Measurements from ENCODE around the gene OTOP2. TPM values are rescaled to one million over a fixed set of nuclear protein-coding genes. Genes with fewer than 3 reads are reported as not detected.

The OTOP2 gene
- total RNA-seq, 1 donor from 2014 or later: not detected

- no peak overlapping the region for H3K4me3 ChIP-seq (ENCODE audit: low read depth, low read length)
- no peak for DNase-seq (ENCODE audit: low read depth)
- H3K27me3 ChIP-seq (ENCODE audit: control insufficient read depth, insufficient read depth, low read length): peaks cover 62% of the 10 kb centered on the region
- no peak for TF ChIP-seq CTCF (IDR thresholded peaks at IDR 0.05; ENCODE audit: insufficient read depth, low read length, poor library complexity, severe bottlenecking)
- H3K36me3 ChIP-seq (ENCODE audit: control insufficient read depth, insufficient read depth, low read length): no peaks in the 10 kb centered on the region
These were observed 6.5 kb downstream of the OTOP2 start for GRCh38 chr17:74930535-74931036.

DNA sequence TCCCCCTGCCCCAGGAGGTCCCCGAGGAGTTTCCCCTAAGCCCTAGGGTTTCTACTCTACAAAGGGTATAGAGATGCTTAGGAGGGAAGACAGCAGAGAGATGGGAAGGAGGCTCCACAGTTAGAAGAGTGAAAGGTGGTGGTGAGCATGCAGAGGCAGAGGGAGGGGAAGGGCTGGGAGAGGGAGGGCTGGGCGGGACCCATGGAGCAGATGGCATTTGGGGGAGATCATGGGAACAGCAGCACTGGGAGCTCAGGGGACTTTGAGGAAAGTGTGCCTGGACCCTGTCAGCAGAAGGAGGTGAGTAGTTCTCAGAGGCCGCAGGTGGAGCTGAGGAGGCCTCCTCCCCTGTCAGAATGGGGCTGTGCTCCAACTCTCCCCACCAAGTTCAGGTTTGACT is 11.0 kb downstream of the OTOP2 start:
- H3K36me3 ChIP-seq (ENCODE audit: control insufficient read depth, insufficient read depth, low read length): no peaks in the 10 kb centered on the region
- H3K27me3 ChIP-seq (ENCODE audit: control insufficient read depth, insufficient read depth, low read length): peaks cover 70% of the 10 kb centered on the region
- no peak for TF ChIP-seq CTCF (IDR thresholded peaks at IDR 0.05; ENCODE audit: insufficient read depth, low read length, poor library complexity, severe bottlenecking)
- H3K4me3 ChIP-seq (ENCODE audit: low read depth, low read length): no peak overlapping the region
- no peak for DNase-seq (ENCODE audit: low read depth)

DNA sequence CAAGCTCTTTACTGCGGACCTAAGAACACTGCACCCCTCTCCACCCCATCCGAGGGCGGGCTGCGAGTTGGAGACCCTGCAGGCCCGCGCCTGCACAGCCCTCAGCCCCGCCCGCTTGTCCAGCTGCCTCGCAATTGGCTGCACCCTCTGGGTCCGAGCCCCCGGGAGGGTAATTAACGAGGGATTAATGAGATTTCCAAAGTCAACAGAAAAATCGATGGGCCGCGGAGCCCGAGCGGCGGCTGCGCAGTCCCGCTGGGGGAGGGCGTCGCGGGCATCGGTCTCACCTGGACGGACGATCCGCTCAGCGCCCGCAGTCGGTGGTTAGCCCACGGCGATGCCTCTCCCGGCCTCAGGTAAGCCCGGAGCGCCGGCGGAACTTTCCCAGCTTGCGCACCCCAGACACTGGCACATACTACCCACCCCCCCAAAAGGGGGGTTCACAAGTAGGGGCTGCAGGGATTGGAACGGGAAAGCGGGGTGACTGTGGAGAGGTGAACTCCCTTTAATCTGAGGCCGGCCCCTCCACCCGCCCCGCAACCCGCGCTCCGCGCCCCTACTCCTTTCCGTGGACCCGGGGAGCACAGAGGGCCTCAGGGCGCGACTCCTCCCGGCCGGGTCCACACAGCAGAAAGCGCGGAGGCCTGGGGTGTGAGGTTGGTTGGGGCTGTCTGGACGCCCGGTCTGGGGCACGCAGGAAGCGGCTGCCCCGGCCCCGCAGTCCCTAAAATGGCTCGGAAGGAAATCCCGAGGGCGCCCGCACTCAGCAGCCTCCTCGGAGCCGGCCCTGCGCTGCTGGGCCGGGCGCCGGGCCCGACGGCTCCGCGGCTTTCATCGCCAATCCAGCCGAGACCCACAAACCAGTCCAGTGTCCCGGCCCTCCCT is 11.8 kb downstream of the OTOP2 start, which contains the start of gene OTOP3:
OTOP3 (plus strand) TSS at position 314 of the 885 bp plus-strand sequence; CDS start at position 338, 24 bp downstream.
- peaks cover 72% of the 10 kb centered on the region for H3K27me3 ChIP-seq (ENCODE audit: control insufficient read depth, insufficient read depth, low read length)
- no peak for TF ChIP-seq CTCF (IDR thresholded peaks at IDR 0.05; ENCODE audit: insufficient read depth, low read length, poor library complexity, severe bottlenecking)
- no peaks in the 10 kb centered on the region for H3K36me3 ChIP-seq (ENCODE audit: control insufficient read depth, insufficient read depth, low read length)
- H3K4me3 ChIP-seq (ENCODE audit: low read depth, low read length): no peak within 1 kb of the TSS
- DNase-seq (ENCODE audit: low read depth): no peak

- no peak for TF ChIP-seq CTCF (IDR thresholded peaks at IDR 0.05; ENCODE audit: insufficient read depth, low read length, poor library complexity, severe bottlenecking)
These were observed 12.4 kb downstream of the OTOP2 start for GRCh38 chr17:74936470-74936799.

GRCh38 chr17:74937064-74938051 is 13.3 kb downstream of the OTOP2 start:
- Histone ChIP-seq H3K27me3 (ENCODE audit: control insufficient read depth, insufficient read depth, low read length) (peaks cover 77% of the 10 kb centered on the region), H3K4me3 (ENCODE audit: low read depth, low read length) (no peak overlapping the region), H3K36me3 (ENCODE audit: control insufficient read depth, insufficient read depth, low read length) (no peaks in the 10 kb centered on the region)
- DNase-seq (ENCODE audit: low read depth): no peak
- no peak for TF ChIP-seq CTCF (IDR thresholded peaks at IDR 0.05; ENCODE audit: insufficient read depth, low read length, poor library complexity, severe bottlenecking)

More at GRCh38 chr17:74936470-74936799, 12.4 kb downstream of the OTOP2 start:
- Histone ChIP-seq H3K36me3 (ENCODE audit: control insufficient read depth, insufficient read depth, low read length) (no peaks in the 10 kb centered on the region), H3K4me3 (ENCODE audit: low read depth, low read length) (no peak overlapping the region), H3K27me3 (ENCODE audit: control insufficient read depth, insufficient read depth, low read length) (peaks cover 72% of the 10 kb centered on the region)
- DNase-seq (ENCODE audit: low read depth): no peak
